Stomach (tissue), 4 donors: ENCODE results near the gene YIF1B.

Source experiments
- POLR2A ChIP-seq, 4 donors: fragments of 450-650 bp; IDR thresholded peaks; one replicate each; pipeline ENCODE4 v1.6.1; 2016; ENCODE audit warnings: antibody characterized with exemption in 4 of 4, control low read depth in 2 of 4, mild to moderate bottlenecking in 1 of 4, moderate library complexity in 1 of 4
- TF ChIP-seq, protein P1 (sequence below), 7 experiments: fragments of 450-650 bp in 4 of 7; fragments of 200-600 bp in 3 of 7; sonication (generic) in 3 of 7; IDR thresholded peaks; one replicate each; pipeline ENCODE4 v1.5.1; 2016 to 2019; ENCODE audit warnings: antibody characterized with exemption in 7 of 7, control low read depth in 2 of 7, mild to moderate bottlenecking in 1 of 7

DNA sequence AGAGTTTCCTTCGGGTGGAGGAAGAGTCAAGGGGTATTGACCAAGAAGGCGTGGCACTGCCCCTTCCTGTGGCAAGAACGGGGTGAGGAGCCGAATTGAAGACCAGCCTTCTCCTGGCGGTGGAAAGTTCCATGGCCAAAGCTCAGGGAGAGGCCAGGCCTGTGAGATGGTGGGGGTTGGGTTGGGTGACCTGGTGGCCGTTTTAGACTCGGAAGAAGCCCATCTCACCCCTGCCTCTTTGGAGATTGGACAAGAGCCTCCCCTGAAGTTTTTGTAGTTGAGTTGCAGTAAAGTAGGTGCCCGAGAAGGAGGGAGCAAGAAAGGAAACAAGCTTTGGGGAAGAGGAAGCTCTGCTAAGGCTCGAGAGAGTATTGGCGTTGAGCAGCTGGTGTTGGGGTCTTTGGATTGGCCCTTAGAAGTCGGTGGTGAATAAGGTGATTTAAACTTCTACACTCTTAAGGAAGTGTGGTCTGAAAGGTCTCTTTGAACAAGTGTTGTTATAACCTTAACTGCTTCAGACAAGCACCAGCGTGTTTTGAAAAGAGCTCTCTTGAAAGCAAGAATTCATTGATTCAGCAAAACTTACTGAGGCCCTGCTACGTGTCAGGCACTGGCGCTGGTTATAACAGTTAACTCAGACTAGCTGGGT is 50.4 kb downstream of the YIF1B start:
- TF ChIP-seq, protein P1, sequence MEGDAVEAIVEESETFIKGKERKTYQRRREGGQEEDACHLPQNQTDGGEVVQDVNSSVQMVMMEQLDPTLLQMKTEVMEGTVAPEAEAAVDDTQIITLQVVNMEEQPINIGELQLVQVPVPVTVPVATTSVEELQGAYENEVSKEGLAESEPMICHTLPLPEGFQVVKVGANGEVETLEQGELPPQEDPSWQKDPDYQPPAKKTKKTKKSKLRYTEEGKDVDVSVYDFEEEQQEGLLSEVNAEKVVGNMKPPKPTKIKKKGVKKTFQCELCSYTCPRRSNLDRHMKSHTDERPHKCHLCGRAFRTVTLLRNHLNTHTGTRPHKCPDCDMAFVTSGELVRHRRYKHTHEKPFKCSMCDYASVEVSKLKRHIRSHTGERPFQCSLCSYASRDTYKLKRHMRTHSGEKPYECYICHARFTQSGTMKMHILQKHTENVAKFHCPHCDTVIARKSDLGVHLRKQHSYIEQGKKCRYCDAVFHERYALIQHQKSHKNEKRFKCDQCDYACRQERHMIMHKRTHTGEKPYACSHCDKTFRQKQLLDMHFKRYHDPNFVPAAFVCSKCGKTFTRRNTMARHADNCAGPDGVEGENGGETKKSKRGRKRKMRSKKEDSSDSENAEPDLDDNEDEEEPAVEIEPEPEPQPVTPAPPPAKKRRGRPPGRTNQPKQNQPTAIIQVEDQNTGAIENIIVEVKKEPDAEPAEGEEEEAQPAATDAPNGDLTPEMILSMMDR (IDR thresholded peaks at IDR 0.05) = no peak
- no peak for TF ChIP-seq POLR2A (IDR thresholded peaks at IDR 0.05)
